H1 (cell line): ENCODE data around the gene SYNRG. TPM values are rescaled to one million over a fixed set of nuclear protein-coding genes. Genes with fewer than 3 reads are reported as not detected.

Experiments used
- CTCF ChIA-PET: fragments of 300-600 bp; sonication (Branson Sonifier 250); formaldehyde crosslinking; loops from one replicate; lab custom pipeline; 2021; ENCODE audit not compliant: partially characterized antibody; lab: Charles Lee
- POLR2A ChIA-PET: fragments of 300-600 bp; sonication (Branson Sonifier 250); formaldehyde crosslinking; loops from one replicate; lab custom pipeline; 2021; ENCODE audit warnings: inconsistent platforms; ENCODE audit not compliant: partially characterized antibody; lab: Charles Lee
- DNase-seq, 2 experiments: peaks; one replicate each; pipeline versions ENCODE4 v3.0.0 to v3.0.0-alpha.2; 2010 to 2022; ENCODE audit warnings: low spot score in 2 of 2, low read depth in 1 of 2, mixed read lengths in 1 of 2
- FAIRE-seq: peaks from 2 replicates; lab custom pipeline; 2011; peaks lifted over from hg19 to GRCh38; lab: Jason Lieb, UNC
- H2AFZ ChIP-seq: 2 replicates; pipeline ENCODE4 v1.8.1; 2012; ENCODE audit warnings: low read length, inconsistent platforms
- H2AK5ac ChIP-seq: 2 replicates; pipeline ENCODE4 v1.6.1; 2013; ENCODE audit warnings: low read depth, low read length
- H2BK120ac ChIP-seq: replicated peaks from 2 replicates; pipeline ENCODE3; 2013; ENCODE audit warnings: low read depth, low read length, inconsistent platforms
- H2BK12ac ChIP-seq: 2 replicates; pipeline ENCODE4 v1.6.1; 2013; ENCODE audit warnings: low read depth, low read length
- H2BK15ac ChIP-seq: 2 replicates; pipeline ENCODE4 v1.6.1; 2013; ENCODE audit warnings: low read length
- H2BK20ac ChIP-seq: 2 replicates; pipeline ENCODE4 v1.6.1; 2013; ENCODE audit warnings: low read length
- H2BK5ac ChIP-seq: 2 replicates; pipeline ENCODE4 v1.6.1; 2013; ENCODE audit warnings: low read depth, low read length
- H3K14ac ChIP-seq: 2 replicates; pipeline ENCODE4 v1.6.1; 2013; ENCODE audit warnings: inconsistent platforms; ENCODE audit not compliant: insufficient read length
- H3K18ac ChIP-seq: 2 replicates; pipeline ENCODE4 v1.6.1; 2013; ENCODE audit warnings: low read length; ENCODE audit errors: extremely low read depth
- H3K23ac ChIP-seq: 2 replicates; pipeline ENCODE4 v1.6.1; 2013; ENCODE audit warnings: inconsistent platforms; ENCODE audit not compliant: insufficient read length
- H3K23me2 ChIP-seq: 2 replicates; pipeline ENCODE4 v1.6.1; 2013; ENCODE audit warnings: low read depth, low read length
- H3K27ac ChIP-seq: 2 replicates; pipeline ENCODE4 v1.6.1; 2011; ENCODE audit warnings: low read depth, low read length, inconsistent platforms
- H3K27me3 ChIP-seq, 4 experiments: replicated peaks in 1 of 4; 1 replicate in 1 of 4; 2 replicates in 3 of 4; pipeline versions ENCODE4 v1.6.1 to v1.8.1; 2011 to 2013; ENCODE audit warnings: low read length in 3 of 4, mild to moderate bottlenecking in 3 of 4, inconsistent platforms in 2 of 4, mixed read lengths in 2 of 4, moderate library complexity in 1 of 4; ENCODE audit not compliant: control insufficient read depth in 3 of 4, insufficient read depth in 3 of 4; ENCODE audit errors: extremely low read depth in 1 of 4
- H3K36me3 ChIP-seq, 4 experiments: 2 replicates each; pipeline versions ENCODE4 v1.6.1 to v1.8.1; 2011 to 2013; ENCODE audit warnings: mild to moderate bottlenecking in 4 of 4, low read length in 3 of 4, moderate library complexity in 2 of 4, control low read depth in 1 of 4, inconsistent platforms in 1 of 4; ENCODE audit not compliant: insufficient read depth in 4 of 4, control insufficient read depth in 2 of 4
- H3K4ac ChIP-seq: replicated peaks from 2 replicates; pipeline ENCODE3; 2013; ENCODE audit warnings: low read length, low read depth, mixed read lengths, inconsistent platforms; ENCODE audit not compliant: insufficient read length
- H3K4me1 ChIP-seq, 4 experiments: replicated peaks in 1 of 4; 1 replicate in 1 of 4; 2 replicates in 3 of 4; pipeline versions ENCODE4 v1.6.1 to v1.8.1; 2011 to 2013; ENCODE audit warnings: low read length in 3 of 4, inconsistent platforms in 2 of 4, mixed read lengths in 1 of 4; ENCODE audit not compliant: insufficient read depth in 4 of 4, control insufficient read depth in 3 of 4
- H3K4me2 ChIP-seq, 2 experiments: 2 replicates each; pipeline versions ENCODE4 v1.6.1 to v1.8.1; 2011 to 2013; ENCODE audit warnings: low read depth in 2 of 2, low read length in 2 of 2, control low read depth in 1 of 2, inconsistent platforms in 1 of 2, mild to moderate bottlenecking in 1 of 2; ENCODE audit not compliant: insufficient read depth in 1 of 2
- H3K4me3 ChIP-seq, 4 experiments: fragments of 200-600, 300-600 bp in 1 of 4; sonication (generic), shearing (Covaris generic), sonication (Bioruptor Twin) in 1 of 4; 2 replicates each; pipeline versions ENCODE4 v1.5.1 to v1.8.1; 2011 to 2016; ENCODE audit warnings: low read length in 4 of 4, low read depth in 3 of 4, control low read depth in 2 of 4, inconsistent platforms in 2 of 4, mild to moderate bottlenecking in 2 of 4, mixed read lengths in 1 of 4, moderate library complexity in 1 of 4; ENCODE audit not compliant: insufficient read depth in 2 of 4; ENCODE audit errors: extremely low read depth in 1 of 4
- H3K56ac ChIP-seq: replicated peaks from 2 replicates; pipeline ENCODE3; 2013; ENCODE audit warnings: low read depth, mild to moderate bottlenecking, mixed read lengths, low read length, inconsistent platforms; ENCODE audit not compliant: insufficient read length
- H3K79me1 ChIP-seq: 2 replicates; pipeline ENCODE4 v1.6.1; 2013; ENCODE audit warnings: low read depth, low read length, control low read depth
- H3K79me2 ChIP-seq, 2 experiments: 2 replicates each; pipeline versions ENCODE4 v1.6.1 to v1.8.1; 2012 to 2013; ENCODE audit warnings: low read length in 2 of 2, mild to moderate bottlenecking in 2 of 2, inconsistent platforms in 1 of 2; ENCODE audit not compliant: insufficient read depth in 2 of 2, control insufficient read depth in 1 of 2
- H3K9ac ChIP-seq, 4 experiments: replicated peaks in 1 of 4; 1 replicate in 1 of 4; 2 replicates in 3 of 4; pipeline versions ENCODE4 v1.6.1 to v1.8.1; 2011 to 2013; ENCODE audit warnings: low read depth in 3 of 4, low read length in 3 of 4, control low read depth in 2 of 4, mild to moderate bottlenecking in 2 of 4, moderate library complexity in 2 of 4, inconsistent platforms in 1 of 4; ENCODE audit errors: extremely low read depth in 1 of 4
- H3K9me3 ChIP-seq, 2 experiments: 2 replicates each; pipeline versions ENCODE4 v1.6.1 to v1.8.1; 2012 to 2013; ENCODE audit warnings: mild to moderate bottlenecking in 2 of 2, moderate library complexity in 2 of 2, control low read depth in 1 of 2, inconsistent platforms in 1 of 2, low read depth in 1 of 2, low read length in 1 of 2, mixed read lengths in 1 of 2; ENCODE audit not compliant: insufficient read depth in 2 of 2
- H4K20me1 ChIP-seq, 2 experiments: replicated peaks in 1 of 2; 2 replicates each; pipeline versions ENCODE3 to v1.8.1; 2011 to 2013; ENCODE audit warnings: inconsistent platforms in 2 of 2, low read length in 2 of 2, mild to moderate bottlenecking in 1 of 2; ENCODE audit not compliant: insufficient read depth in 2 of 2, control insufficient read depth in 1 of 2
- H4K5ac ChIP-seq: 2 replicates; pipeline ENCODE4 v1.6.1; 2013; ENCODE audit warnings: low read length, low read depth, mixed read lengths, inconsistent platforms; ENCODE audit not compliant: insufficient read length
- H4K8ac ChIP-seq: 2 replicates; pipeline ENCODE4 v1.8.0; 2013; ENCODE audit warnings: mild to moderate bottlenecking, moderate library complexity, low read length, inconsistent platforms; ENCODE audit not compliant: insufficient read depth; ENCODE audit errors: extremely low read depth
- H4K91ac ChIP-seq: replicated peaks from 2 replicates; pipeline ENCODE3; 2013; ENCODE audit warnings: low read length, mixed read lengths, inconsistent platforms; ENCODE audit not compliant: insufficient read length
- RNF2 ChIP-seq: fragments of 200-900, 300-1000 bp; sonication (generic); IDR thresholded peaks from 2 replicates; pipeline ENCODE4 v1.7.1; 2016; ENCODE audit warnings: borderline replicate concordance, low read depth, mild to moderate bottlenecking, antibody characterized with exemption, low read length; ENCODE audit not compliant: poor library complexity, severe bottlenecking; ENCODE audit errors: missing control alignments
- SIN3A ChIP-seq, 2 experiments: IDR thresholded peaks in 1 of 2; conservative IDR thresholded peaks in 1 of 2; 2 replicates each; pipeline ENCODE4 v1.6.1; 2011 to 2012; ENCODE audit warnings: low read length in 2 of 2, improper control_type of control experiment in 1 of 2, low read depth in 1 of 2, mild to moderate bottlenecking in 1 of 2
- SUZ12 ChIP-seq: fragments of 200-600 bp; sonication (generic); IDR thresholded peaks from 2 replicates; pipeline ENCODE4 v1.6.1; 2012; ENCODE audit warnings: mild to moderate bottlenecking, inconsistent platforms, low read length, moderate library complexity, mixed read lengths
- WGBS, 2 experiments: shearing (Covaris generic) in 1 of 2; methylation state at CpG; one replicate each; pipeline versions ENCODE4 v1.1.6 to v1.1.7; 2013 to 2015; ENCODE audit warnings: low lambda C conversion rate in 2 of 2, mixed read lengths in 2 of 2, inconsistent platforms in 1 of 2, low coverage in 1 of 2, missing lambda C conversion rate in 1 of 2; ENCODE audit not compliant: insufficient replicate concordance in 2 of 2, insufficient coverage in 1 of 2, insufficient read length in 1 of 2; ENCODE audit errors: extremely low coverage in 1 of 2, missing lambda C conversion rate in 1 of 2; 5-methylcytosine and 5-hydroxymethylcytosine counted together
- polyA plus RNA-seq, 7 experiments: library from polyadenylated mRNA; depleted of rRNA in 3 of 7; stranded (reverse) in 5 of 7; unstranded in 2 of 7; fragments of >200 nt in 5 of 7; fragments of 200-250 nt in 2 of 7; gene quantifications; 1 replicate in 5 of 7; 2 replicates in 1 of 7; 4 replicates in 1 of 7; pipeline versions ENCODE4 v1.2.1 to v1.2.3, GENCODE V29; 2011 to 2013; ENCODE audit warnings: missing spikeins in 2 of 7, mixed read lengths in 2 of 7
- total RNA-seq: library from RNA; stranded (reverse); fragmentation: NEBNext Ultra II Directional; extraction: Animal tissue kit (Norgen Biotek cat#: 25700); gene quantifications from 2 replicates; pipeline ENCODE4 v1.2.1, GENCODE V29; 2021
- TF ChIP-seq, protein P1 (sequence below): IDR thresholded peaks from 2 replicates; pipeline ENCODE4 v1.6.1; 2012; ENCODE audit warnings: low read length, inconsistent platforms

SYNRG gene
- total and polyA plus RNA-seq, 2 of the 8 experiments (the other 6 are each of a cell fraction or from before 2014, with no cell fraction given) = 7.7 to 31.7 TPM

GRCh38 chr17:37476431-37477120 lies 132.6 kb downstream of the SYNRG start:
- H2BK12ac ChIP-seq = no peak overlapping the region
- no peak overlapping the region for H3K4me2 ChIP-seq
- no peaks in the 10 kb centered on the region for H3K23me2 ChIP-seq
- H3K27me3 ChIP-seq = no peaks in the 10 kb centered on the region
- no peaks in the 10 kb centered on the region for H4K20me1 ChIP-seq
- H2AFZ ChIP-seq = no peak overlapping the region
- no peak overlapping the region for H2BK120ac ChIP-seq
- H3K36me3 ChIP-seq = peaks cover 4 to 44% (median 31%) of the 10 kb centered on the region in 4 experiments
- no peak overlapping the region for H2BK20ac ChIP-seq
- H3K4me3 ChIP-seq = no peak overlapping the region
- H4K5ac ChIP-seq = no peak overlapping the region
- ChIA-PET CTCF (interaction anchor here (0.6 to 1.0 kb wide), 5 partner anchors 26 to 569 kb away, joined by 3 read pairs; no protein-coding TSS in a partner anchor), POLR2A (interaction anchor here (0.9 kb wide), 1 partner anchor 16 kb away, joined by 5 read pairs; no protein-coding TSS in a partner anchor)
- H3K4me1 ChIP-seq = peaks cover 0 to 5% (median 0%) of the 10 kb centered on the region in 4 experiments; a peak in 2 of 7 replicates
- no peak overlapping the region for H2BK15ac ChIP-seq
- no peak overlapping the region for H4K91ac ChIP-seq
- no peaks in the 10 kb centered on the region for H3K79me2 ChIP-seq
- H3K56ac ChIP-seq = no peak overlapping the region
- no peak overlapping the region; a peak in 1 of 7 replicates for H3K9ac ChIP-seq
- no peaks in the 10 kb centered on the region for H3K9me3 ChIP-seq
- H3K18ac ChIP-seq = no peak overlapping the region
- FAIRE-seq = no peak
- H3K27ac ChIP-seq = no peak overlapping the region
- no peak overlapping the region for H3K14ac ChIP-seq
- H3K23ac ChIP-seq = no peak overlapping the region
- DNase-seq = no peak
- WGBS, 2 experiments = 93% methylated on average over 4 of the region's 4 CpGs; no CpG with 5 or more reads in 1 of the 2 experiments
- no peak overlapping the region for H4K8ac ChIP-seq
- no peak overlapping the region for H2AK5ac ChIP-seq
- no peak overlapping the region for H2BK5ac ChIP-seq
- H3K79me1 ChIP-seq = no peaks in the 10 kb centered on the region
- no peak overlapping the region for H3K4ac ChIP-seq
- TF ChIP-seq, protein P1, sequence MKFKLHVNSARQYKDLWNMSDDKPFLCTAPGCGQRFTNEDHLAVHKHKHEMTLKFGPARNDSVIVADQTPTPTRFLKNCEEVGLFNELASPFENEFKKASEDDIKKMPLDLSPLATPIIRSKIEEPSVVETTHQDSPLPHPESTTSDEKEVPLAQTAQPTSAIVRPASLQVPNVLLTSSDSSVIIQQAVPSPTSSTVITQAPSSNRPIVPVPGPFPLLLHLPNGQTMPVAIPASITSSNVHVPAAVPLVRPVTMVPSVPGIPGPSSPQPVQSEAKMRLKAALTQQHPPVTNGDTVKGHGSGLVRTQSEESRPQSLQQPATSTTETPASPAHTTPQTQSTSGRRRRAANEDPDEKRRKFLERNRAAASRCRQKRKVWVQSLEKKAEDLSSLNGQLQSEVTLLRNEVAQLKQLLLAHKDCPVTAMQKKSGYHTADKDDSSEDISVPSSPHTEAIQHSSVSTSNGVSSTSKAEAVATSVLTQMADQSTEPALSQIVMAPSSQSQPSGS = no peak
- no peak for TF ChIP-seq SIN3A (conservative IDR thresholded peaks at IDR 0.05 in 1 of 2, IDR thresholded peaks at IDR 0.05 in 1 of 2; ENCODE audit: low read depth in 1 of 2, low read length in 2 of 2)
- TF ChIP-seq SUZ12 = no peak
- TF ChIP-seq RNF2 = no peak
